Smooth muscle cell of the brain vasculature (primary cell): Measurements from ENCODE around the gene TMC5.
"Not testable (repeated sequence)": the region's sequence is repeated elsewhere in the genome, so short reads cannot be mapped to it uniquely, and the experiment has no call there.

ENCODE experiments used
- DNase-seq: peaks from one replicate; pipeline ENCODE4 v3.0.0-alpha.2; 2012; ENCODE audit warnings: low read depth, low spot score

Gene TMC5

DNA sequence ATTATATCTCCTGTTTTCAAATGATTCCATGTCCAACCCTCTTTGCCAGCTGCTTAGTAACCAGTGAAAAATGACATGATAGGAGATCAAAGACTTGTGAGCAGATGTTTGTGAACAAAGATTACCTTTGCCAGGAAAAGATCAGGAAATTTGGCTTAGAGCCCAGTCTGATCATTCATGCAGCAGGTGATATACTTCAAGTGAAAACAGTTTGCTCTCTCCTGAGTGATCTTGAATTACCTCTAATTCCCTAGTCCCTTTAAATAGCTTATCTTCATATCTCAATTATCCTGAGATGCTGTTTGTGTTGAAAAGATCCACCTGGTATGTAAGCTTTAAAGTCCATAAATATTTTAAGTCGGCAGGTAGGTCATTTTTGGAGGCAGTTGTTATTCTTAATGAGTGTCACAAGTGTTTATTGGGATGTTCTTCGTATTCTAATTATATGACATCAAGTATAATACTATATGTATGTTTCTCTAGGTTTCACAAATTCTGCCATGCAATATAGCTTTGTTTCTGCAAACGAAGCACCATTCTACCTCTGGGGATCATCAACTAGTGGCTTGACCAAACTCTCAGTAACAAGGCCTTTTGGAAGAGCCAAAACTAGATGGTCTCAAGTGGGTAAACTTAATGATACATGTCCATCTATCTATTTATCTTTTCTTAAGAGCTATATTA, 124.6 kb downstream of the TMC5 start:
- DNase-seq: no peak

DNA sequence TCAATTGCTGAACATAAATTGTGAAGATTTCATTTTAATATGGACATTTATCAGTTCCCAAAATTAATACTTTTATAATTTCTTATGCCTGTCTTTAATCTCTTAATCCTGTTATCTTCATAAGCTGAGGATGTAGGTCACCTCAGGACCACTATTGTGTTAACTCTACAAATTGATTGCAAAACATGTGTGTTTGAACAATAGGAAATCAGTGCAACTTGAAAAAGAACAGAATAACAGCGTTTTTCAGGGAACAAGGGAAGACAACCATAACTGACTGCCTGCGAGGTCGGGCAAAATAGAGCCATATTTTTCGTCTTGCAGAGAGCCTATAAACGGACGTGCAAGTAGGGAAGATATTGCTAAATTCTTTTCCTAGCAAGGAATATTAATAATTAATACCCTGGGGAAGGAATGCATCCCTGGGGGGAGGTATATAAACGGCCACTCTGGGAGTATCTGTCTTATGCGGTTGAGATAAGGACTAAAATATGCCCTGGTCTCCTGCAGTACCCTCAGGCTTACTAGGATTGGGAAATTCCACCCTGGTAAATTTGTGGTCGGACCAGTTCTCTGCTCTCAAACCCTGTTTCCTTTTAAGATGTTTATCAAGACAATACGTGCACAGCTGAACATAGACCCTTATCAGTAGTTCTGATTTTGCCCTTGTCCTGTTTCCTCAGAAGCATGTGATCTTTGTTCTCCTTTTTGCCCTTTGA, 125.8 kb downstream of the TMC5 start:
- not testable (repeated sequence) for DNase-seq

DNA sequence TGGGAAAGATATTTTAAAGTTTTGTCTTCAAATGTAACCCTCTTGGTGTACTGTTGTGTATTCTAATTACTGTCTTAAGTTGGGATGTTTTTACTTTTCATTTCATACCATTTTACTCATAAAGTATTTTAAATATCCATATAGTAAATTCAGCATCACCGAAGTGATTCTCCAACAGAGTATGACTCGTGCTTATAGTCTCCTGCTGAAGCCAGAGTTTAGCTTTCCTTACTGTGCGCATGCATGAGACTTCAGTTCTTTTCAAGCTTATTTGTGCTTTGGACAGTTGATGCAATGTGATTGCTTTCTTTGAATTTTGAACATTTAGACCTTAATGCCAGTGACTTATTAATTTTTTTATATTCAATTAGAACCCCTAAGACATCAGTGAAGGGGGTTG, 130.5 kb downstream of the TMC5 start:
- no peak for DNase-seq
